ENCODE data around the gene KCNMB2. TPM values are rescaled to one million over a fixed set of nuclear protein-coding genes. Genes with fewer than 3 reads are reported as not detected.

The KCNMB2 gene
- polyA plus RNA-seq, 4 donors = 0.06 to 3.9 (median 1.4) TPM; not detected in 1

DNA sequence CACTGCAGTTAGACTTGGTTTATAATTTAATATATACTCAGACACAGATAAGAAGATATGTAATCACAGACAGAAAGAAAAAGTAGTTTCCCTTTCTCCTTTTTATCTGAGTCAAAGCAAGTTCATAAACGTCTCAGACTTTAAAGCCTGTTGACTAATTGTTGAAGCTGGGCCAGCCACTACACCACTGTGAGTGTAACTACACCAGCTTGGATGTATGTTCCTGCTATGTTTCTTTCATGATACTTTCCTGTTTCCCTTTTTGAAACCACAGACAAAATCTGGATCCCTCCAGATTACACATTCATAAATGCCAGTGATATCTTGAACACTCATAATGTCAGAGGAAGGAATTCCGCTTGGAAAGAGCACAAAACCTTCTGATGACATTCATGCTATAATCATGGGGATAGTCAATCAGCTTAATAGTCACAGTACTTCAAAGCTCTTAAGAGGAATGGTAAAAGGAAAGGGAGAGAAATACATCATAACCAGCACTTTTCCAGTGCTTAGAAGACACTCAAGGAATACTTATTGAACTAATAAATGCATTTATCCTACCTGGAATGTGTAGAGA is 32.0 kb downstream of the KCNMB2 start:
- Histone ChIP-seq H3K9me3 (ENCODE audit: control insufficient read depth in 2 of 2, insufficient read depth in 1 of 2, low read depth in 1 of 2, low read length in 1 of 2) (no peaks in the 10 kb centered on the region), H3K36me3 (ENCODE audit: control insufficient read depth in 3 of 3, insufficient read depth in 2 of 3, low read depth in 1 of 3, low read length in 3 of 3) (no peaks in the 10 kb centered on the region), H3K27me3 (ENCODE audit: control insufficient read depth in 3 of 3, insufficient read depth in 3 of 3, low read length in 3 of 3) (no peaks in the 10 kb centered on the region), H3K27ac (ENCODE audit: low read depth in 1 of 3, low read length in 2 of 3) (no peak overlapping the region), H3K4me3 (ENCODE audit: low read depth in 1 of 3, low read length in 3 of 3) (no peak overlapping the region), H3K4me1 (ENCODE audit: control insufficient read depth in 3 of 3, insufficient read depth in 2 of 3, low read depth in 1 of 3, low read length in 2 of 3) (no peaks in the 10 kb centered on the region)
- 43 to 47% (median 45%) methylated on average over 2 of the region's 2 CpGs for WGBS, 3 donors
- DNase-seq (no peak), FAIRE-seq (no peak)

- no peaks in the 10 kb centered on the region for H3K27me3 ChIP-seq (ENCODE audit: control insufficient read depth in 3 of 3, insufficient read depth in 3 of 3, low read length in 3 of 3)
- DNase-seq (no peak), FAIRE-seq (no peak)
- WGBS, 3 donors = 79 to 82% (median 79%) methylated on average over 1 of the region's 1 CpG
- H3K9me3 ChIP-seq (ENCODE audit: control insufficient read depth in 2 of 2, insufficient read depth in 1 of 2, low read depth in 1 of 2, low read length in 1 of 2) = no peaks in the 10 kb centered on the region
- H3K27ac ChIP-seq (ENCODE audit: low read depth in 1 of 3, low read length in 2 of 3) = no peak overlapping the region
- no peaks in the 10 kb centered on the region for H3K36me3 ChIP-seq (ENCODE audit: control insufficient read depth in 3 of 3, insufficient read depth in 2 of 3, low read depth in 1 of 3, low read length in 3 of 3)
- H3K4me3 ChIP-seq (ENCODE audit: low read depth in 1 of 3, low read length in 3 of 3) = no peak overlapping the region
- H3K4me1 ChIP-seq (ENCODE audit: control insufficient read depth in 3 of 3, insufficient read depth in 2 of 3, low read depth in 1 of 3, low read length in 2 of 3) = no peaks in the 10 kb centered on the region
Observed at GRCh38 chr3:178568911-178569310, 32.7 kb downstream of the KCNMB2 start.

GRCh38 chr3:178569826-178570225 is 33.6 kb downstream of the KCNMB2 start:
- no peaks in the 10 kb centered on the region for H3K4me1 ChIP-seq (ENCODE audit: control insufficient read depth in 3 of 3, insufficient read depth in 2 of 3, low read depth in 1 of 3, low read length in 2 of 3)
- DNase-seq (no peak), FAIRE-seq (no peak)
- H3K27me3 ChIP-seq (ENCODE audit: control insufficient read depth in 3 of 3, insufficient read depth in 3 of 3, low read length in 3 of 3) = no peaks in the 10 kb centered on the region
- WGBS, 3 donors = 64 to 84% (median 76%) methylated on average over 2 of the region's 2 CpGs
- H3K9me3 ChIP-seq (ENCODE audit: control insufficient read depth in 2 of 2, insufficient read depth in 1 of 2, low read depth in 1 of 2, low read length in 1 of 2) = no peaks in the 10 kb centered on the region
- H3K27ac ChIP-seq (ENCODE audit: low read depth in 1 of 3, low read length in 2 of 3) = no peak overlapping the region
- H3K4me3 ChIP-seq (ENCODE audit: low read depth in 1 of 3, low read length in 3 of 3) = no peak overlapping the region
- no peaks in the 10 kb centered on the region for H3K36me3 ChIP-seq (ENCODE audit: control insufficient read depth in 3 of 3, insufficient read depth in 2 of 3, low read depth in 1 of 3, low read length in 3 of 3)

- Histone ChIP-seq H3K4me1 (ENCODE audit: control insufficient read depth in 3 of 3, insufficient read depth in 2 of 3, low read depth in 1 of 3, low read length in 2 of 3) (no peaks in the 10 kb centered on the region), H3K9me3 (ENCODE audit: control insufficient read depth in 2 of 2, insufficient read depth in 1 of 2, low read depth in 1 of 2, low read length in 1 of 2) (no peaks in the 10 kb centered on the region), H3K36me3 (ENCODE audit: control insufficient read depth in 3 of 3, insufficient read depth in 2 of 3, low read depth in 1 of 3, low read length in 3 of 3) (no peaks in the 10 kb centered on the region), H3K27me3 (ENCODE audit: control insufficient read depth in 3 of 3, insufficient read depth in 3 of 3, low read length in 3 of 3) (no peaks in the 10 kb centered on the region), H3K27ac (ENCODE audit: low read depth in 1 of 3, low read length in 2 of 3) (no peak overlapping the region), H3K4me3 (ENCODE audit: low read depth in 1 of 3, low read length in 3 of 3) (no peak overlapping the region)
- 60 to 75% (median 60%) methylated on average over 4 of the region's 4 CpGs for WGBS, 3 donors
- no peak for DNase-seq
- FAIRE-seq = no peak
Observed at GRCh38 chr3:178583963-178584575, 47.8 kb downstream of the KCNMB2 start.

- H3K4me3 ChIP-seq (ENCODE audit: low read depth in 1 of 3, low read length in 3 of 3) = no peak overlapping the region
- DNase-seq (no peak), FAIRE-seq (no peak)
- H3K27me3 ChIP-seq (ENCODE audit: control insufficient read depth in 3 of 3, insufficient read depth in 3 of 3, low read length in 3 of 3) = no peaks in the 10 kb centered on the region
- H3K9me3 ChIP-seq (ENCODE audit: control insufficient read depth in 2 of 2, insufficient read depth in 1 of 2, low read depth in 1 of 2, low read length in 1 of 2) = no peaks in the 10 kb centered on the region
- H3K36me3 ChIP-seq (ENCODE audit: control insufficient read depth in 3 of 3, insufficient read depth in 2 of 3, low read depth in 1 of 3, low read length in 3 of 3) = no peaks in the 10 kb centered on the region
- 51 to 57% (median 52%) methylated on average over 5 of the region's 5 CpGs for WGBS, 3 donors
- H3K27ac ChIP-seq (ENCODE audit: low read depth in 1 of 3, low read length in 2 of 3) = no peak overlapping the region
- no peaks in the 10 kb centered on the region for H3K4me1 ChIP-seq (ENCODE audit: control insufficient read depth in 3 of 3, insufficient read depth in 2 of 3, low read depth in 1 of 3, low read length in 2 of 3)
Observed at GRCh38 chr3:178584722-178585380, 48.6 kb downstream of the KCNMB2 start.

GRCh38 chr3:178585454-178585853 is 49.2 kb downstream of the KCNMB2 start:
- Histone ChIP-seq H3K27ac (ENCODE audit: low read depth in 1 of 3, low read length in 2 of 3) (no peak overlapping the region), H3K27me3 (ENCODE audit: control insufficient read depth in 3 of 3, insufficient read depth in 3 of 3, low read length in 3 of 3) (no peaks in the 10 kb centered on the region), H3K4me1 (ENCODE audit: control insufficient read depth in 3 of 3, insufficient read depth in 2 of 3, low read depth in 1 of 3, low read length in 2 of 3) (no peaks in the 10 kb centered on the region), H3K36me3 (ENCODE audit: control insufficient read depth in 3 of 3, insufficient read depth in 2 of 3, low read depth in 1 of 3, low read length in 3 of 3) (no peaks in the 10 kb centered on the region), H3K9me3 (ENCODE audit: control insufficient read depth in 2 of 2, insufficient read depth in 1 of 2, low read depth in 1 of 2, low read length in 1 of 2) (no peaks in the 10 kb centered on the region), H3K4me3 (ENCODE audit: low read depth in 1 of 3, low read length in 3 of 3) (no peak overlapping the region)
- FAIRE-seq = no peak
- 0 to 26% (median 23%) methylated on average over 1 of the region's 1 CpG for WGBS, 3 donors
- DNase-seq = no peak

DNA sequence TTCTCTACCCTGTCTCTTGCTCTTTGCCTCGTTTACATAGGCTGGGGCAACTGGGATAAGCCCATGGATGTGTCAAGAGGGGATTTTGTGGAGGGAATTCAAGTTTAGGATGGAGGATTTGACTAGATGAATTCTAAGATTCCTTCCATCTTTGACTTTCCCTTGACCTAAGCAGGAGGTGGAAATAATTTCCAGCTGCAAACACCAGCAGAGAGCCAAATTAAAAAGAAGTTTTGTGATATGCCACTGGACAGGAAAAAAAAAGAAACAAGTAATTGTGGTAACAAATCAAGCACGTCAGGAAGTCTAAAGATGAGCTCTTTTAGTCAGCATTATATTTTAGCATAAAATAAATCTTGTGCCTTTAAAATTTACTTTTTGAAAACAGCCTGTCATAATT is 49.8 kb downstream of the KCNMB2 start:
- WGBS, 3 donors = 41 to 47% (median 43%) methylated on average over 2 of the region's 2 CpGs
- DNase-seq (no peak), FAIRE-seq (no peak)
- no peak overlapping the region for H3K4me3 ChIP-seq (ENCODE audit: low read depth in 1 of 3, low read length in 3 of 3)
- no peaks in the 10 kb centered on the region for H3K36me3 ChIP-seq (ENCODE audit: control insufficient read depth in 3 of 3, insufficient read depth in 2 of 3, low read depth in 1 of 3, low read length in 3 of 3)
- no peaks in the 10 kb centered on the region for H3K9me3 ChIP-seq (ENCODE audit: control insufficient read depth in 2 of 2, insufficient read depth in 1 of 2, low read depth in 1 of 2, low read length in 1 of 2)
- H3K27me3 ChIP-seq (ENCODE audit: control insufficient read depth in 3 of 3, insufficient read depth in 3 of 3, low read length in 3 of 3) = no peaks in the 10 kb centered on the region
- H3K4me1 ChIP-seq (ENCODE audit: control insufficient read depth in 3 of 3, insufficient read depth in 2 of 3, low read depth in 1 of 3, low read length in 2 of 3) = no peaks in the 10 kb centered on the region
- no peak overlapping the region for H3K27ac ChIP-seq (ENCODE audit: low read depth in 1 of 3, low read length in 2 of 3)

- H3K36me3 ChIP-seq (ENCODE audit: control insufficient read depth in 3 of 3, insufficient read depth in 2 of 3, low read depth in 1 of 3, low read length in 3 of 3) = no peaks in the 10 kb centered on the region
- H3K9me3 ChIP-seq (ENCODE audit: control insufficient read depth in 2 of 2, insufficient read depth in 1 of 2, low read depth in 1 of 2, low read length in 1 of 2) = no peaks in the 10 kb centered on the region
- WGBS, 3 donors = 91 to 94% (median 93%) methylated on average over 4 of the region's 4 CpGs
- H3K4me1 ChIP-seq (ENCODE audit: control insufficient read depth in 3 of 3, insufficient read depth in 2 of 3, low read depth in 1 of 3, low read length in 2 of 3) = no peaks in the 10 kb centered on the region
- H3K27ac ChIP-seq (ENCODE audit: low read depth in 1 of 3, low read length in 2 of 3) = no peak overlapping the region
- no peak overlapping the region for H3K4me3 ChIP-seq (ENCODE audit: low read depth in 1 of 3, low read length in 3 of 3)
- no peak for FAIRE-seq
- H3K27me3 ChIP-seq (ENCODE audit: control insufficient read depth in 3 of 3, insufficient read depth in 3 of 3, low read length in 3 of 3) = no peaks in the 10 kb centered on the region
- DNase-seq = no peak
Observed at GRCh38 chr3:178588628-178589027, 52.4 kb downstream of the KCNMB2 start.

Measured in small intestine (tissue), 7 donors.